HepG2 (cell line): ENCODE measurements around the gene SIVA1. TPM values are rescaled to one million over a fixed set of nuclear protein-coding genes. Genes with fewer than 3 reads are reported as not detected.

Experiments used
- ARHGAP35 ChIP-seq: sonication (generic); formaldehyde crosslinking; IDR thresholded peaks from 2 replicates; pipeline ENCODE4 v1.9.0; 2022; ENCODE audit warnings: mild to moderate bottlenecking, inconsistent platforms, moderate library complexity, missing genetic modification reagents, borderline replicate concordance
- BCL6 ChIP-seq: IDR thresholded peaks from 2 replicates; pipeline ENCODE4 v1.6.1; 2016; ENCODE audit warnings: missing genetic modification reagents, missing compliant biosample characterization
- EEA1 ChIP-seq: sonication (generic); formaldehyde crosslinking; IDR thresholded peaks from 2 replicates; pipeline ENCODE4 v1.5.1; 2020; ENCODE audit warnings: mild to moderate bottlenecking, missing genetic modification reagents, borderline replicate concordance
- GATAD1 ChIP-seq: IDR thresholded peaks from 2 replicates; pipeline ENCODE4 v1.6.1; 2016; ENCODE audit warnings: missing genetic modification reagents, missing compliant biosample characterization
- HOXA9 ChIP-seq: sonication (generic); formaldehyde crosslinking; IDR thresholded peaks from 2 replicates; pipeline ENCODE4 v1.8.1; 2022; ENCODE audit warnings: missing genetic modification reagents, mild to moderate bottlenecking, moderate library complexity, borderline replicate concordance
- NR0B2 ChIP-seq: sonication (generic); formaldehyde crosslinking; IDR thresholded peaks from 2 replicates; pipeline ENCODE4 v1.4.0; 2020; ENCODE audit warnings: mild to moderate bottlenecking, missing genetic modification reagents
- SAP130 ChIP-seq: IDR thresholded peaks from 2 replicates; pipeline ENCODE4 v1.6.1; 2016; ENCODE audit warnings: low read depth
- SNAPC4 ChIP-seq: sonication (generic); formaldehyde crosslinking; IDR thresholded peaks from 2 replicates; pipeline ENCODE4 v1.4.0; 2020; ENCODE audit warnings: mild to moderate bottlenecking, missing genetic modification reagents
- SRF ChIP-seq: IDR thresholded peaks from 2 replicates; pipeline ENCODE4 v1.6.1; 2011; ENCODE audit warnings: mild to moderate bottlenecking, low read depth, low read length, moderate library complexity
- STAT5B ChIP-seq: sonication (generic); formaldehyde crosslinking; IDR thresholded peaks from 2 replicates; pipeline ENCODE4 v1.4.0; 2020; ENCODE audit warnings: missing genetic modification reagents
- TARDBP ChIP-seq: sonication (generic); formaldehyde crosslinking; IDR thresholded peaks from 2 replicates; pipeline ENCODE4 v1.8.0; 2022; ENCODE audit warnings: mild to moderate bottlenecking, missing genetic modification reagents
- TERF1 ChIP-seq: sonication (generic); formaldehyde crosslinking; IDR thresholded peaks from 2 replicates; pipeline ENCODE4 v1.8.0; 2022; ENCODE audit warnings: mild to moderate bottlenecking, missing genetic modification reagents, moderate library complexity
- TMF1 ChIP-seq: sonication (generic); formaldehyde crosslinking; IDR thresholded peaks from 2 replicates; pipeline ENCODE4 v1.8.1; 2022; ENCODE audit warnings: low read depth, missing genetic modification reagents
- ZEB1 ChIP-seq: IDR thresholded peaks from 2 replicates; pipeline ENCODE4 v1.6.1; 2012; ENCODE audit warnings: mild to moderate bottlenecking, low read depth, inconsistent platforms; ENCODE audit not compliant: insufficient replicate concordance
- ZNF280B ChIP-seq: sonication (generic); formaldehyde crosslinking; IDR thresholded peaks from 2 replicates; pipeline ENCODE4 v1.5.0; 2020; ENCODE audit warnings: missing genetic modification reagents, mild to moderate bottlenecking, borderline replicate concordance
- ZNF317 ChIP-seq: sonication (generic); formaldehyde crosslinking; IDR thresholded peaks from 2 replicates; pipeline ENCODE4 v1.5.0; 2020; ENCODE audit warnings: mild to moderate bottlenecking, missing genetic modification reagents
- ZNF335 ChIP-seq: sonication (generic); formaldehyde crosslinking; IDR thresholded peaks from 2 replicates; pipeline ENCODE4 v1.4.0; 2020; ENCODE audit warnings: missing genetic modification reagents
- ZNF639 ChIP-seq: conservative IDR thresholded peaks from 2 replicates; pipeline ENCODE4 v1.6.1; 2018; ENCODE audit warnings: missing genetic modification reagents
- ZSCAN5A ChIP-seq: sonication (generic); formaldehyde crosslinking; IDR thresholded peaks from 2 replicates; pipeline ENCODE4 v1.8.0; 2022; ENCODE audit warnings: mild to moderate bottlenecking, missing genetic modification reagents, borderline replicate concordance
- polyA plus RNA-seq, 8 experiments: library from polyadenylated mRNA; depleted of rRNA in 3 of 8; stranded (reverse) in 7 of 8; unstranded in 1 of 8; fragments of >200 nt; fragmentation: Illumina TruSeq in 4 of 8; extraction: Trizol in 4 of 8; gene quantifications; 2 replicates each; pipeline versions ENCODE4 v1.2.1 to v1.2.3, GENCODE V29; 2011 to 2016; ENCODE audit warnings: low read depth in 4 of 8, missing spikeins in 1 of 8, mixed read lengths in 1 of 8; ENCODE audit not compliant: insufficient read depth in 1 of 8
- total RNA-seq, 5 experiments: library from RNA; depleted of rRNA; stranded (reverse); fragments of >200 nt; fragmentation: Illumina TruSeq; extraction: Trizol; gene quantifications; 2 replicates each; pipeline ENCODE4 v1.2.3, GENCODE V29; 2016; ENCODE audit warnings: low read depth in 1 of 5

SIVA1 gene
- total and polyA plus RNA-seq, 2 of the 13 experiments (the other 11 are each of a cell fraction or from before 2014, with no cell fraction given), result 123 to 186 TPM

- TF ChIP-seq TARDBP (CRISPR knock-in tag) (no peak), NR0B2 (CRISPR knock-in tag) (no peak), ZNF317 (no peak), ZNF639 (no peak), TMF1 (CRISPR knock-in tag) (peak; percentile 49), ZEB1 (peak; percentile 6), BCL6 (no peak; the same call in 1 of the 2 replicates), TERF1 (CRISPR knock-in tag) (no peak), GATAD1 (no peak), ZSCAN5A (no peak), SAP130 (no peak), ZNF280B (CRISPR knock-in tag) (no peak), HOXA9 (CRISPR knock-in tag) (no peak), ZNF335 (CRISPR knock-in tag) (no peak), ARHGAP35 (CRISPR knock-in tag) (no peak), SRF (no peak), EEA1 (CRISPR knock-in tag) (no peak), STAT5B (CRISPR knock-in tag) (no peak), SNAPC4 (no peak)
Measured at GRCh38 chr14:104766256-104766862, 13.4 kb downstream of the SIVA1 start (continued).
